NCI-H524 (cell line): ENCODE results near the gene MCRIP2.

ENCODE experiments used
- DNase-seq, 2 experiments: peaks; one replicate each; lab custom pipeline; 2025; lab: John Stamatoyannopoulos, UW

Gene MCRIP2

DNA sequence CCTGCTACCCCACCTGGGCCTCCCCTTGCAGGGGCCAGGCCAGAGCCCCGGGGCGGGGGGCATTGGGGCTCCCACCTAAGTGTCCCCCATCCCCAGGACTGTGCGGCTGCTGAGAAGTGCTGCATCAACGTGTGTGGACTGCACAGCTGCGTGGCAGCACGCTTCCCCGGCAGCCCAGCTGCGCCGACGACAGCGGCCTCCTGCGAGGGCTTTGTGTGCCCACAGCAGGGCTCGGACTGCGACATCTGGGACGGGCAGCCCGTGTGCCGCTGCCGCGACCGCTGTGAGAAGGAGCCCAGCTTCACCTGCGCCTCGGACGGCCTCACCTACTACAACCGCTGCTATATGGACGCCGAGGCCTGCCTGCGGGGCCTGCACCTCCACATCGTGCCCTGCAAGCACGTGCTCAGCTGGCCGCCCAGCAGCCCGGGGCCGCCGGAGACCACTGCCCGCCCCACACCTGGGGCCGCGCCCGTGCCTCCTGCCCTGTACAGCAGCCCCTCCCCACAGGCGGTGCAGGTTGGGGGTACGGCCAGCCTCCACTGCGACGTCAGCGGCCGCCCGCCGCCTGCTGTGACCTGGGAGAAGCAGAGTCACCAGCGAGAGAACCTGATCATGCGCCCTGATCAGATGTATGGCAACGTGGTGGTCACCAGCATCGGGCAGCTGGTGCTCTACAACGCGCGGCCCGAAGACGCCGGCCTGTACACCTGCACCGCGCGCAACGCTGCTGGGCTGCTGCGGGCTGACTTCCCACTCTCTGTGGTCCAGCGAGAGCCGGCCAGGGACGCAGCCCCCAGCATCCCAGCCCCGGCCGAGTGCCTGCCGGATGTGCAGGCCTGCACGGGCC, 8.9 kb upstream of the MCRIP2 start:
- no peak for DNase-seq

GRCh38 chr16:633336-634050, 8.1 kb upstream of the MCRIP2 start:
- DNase-seq, result no peak

- no peak for DNase-seq
Measured at GRCh38 chr16:634051-634670, 7.5 kb upstream of the MCRIP2 start.

DNA sequence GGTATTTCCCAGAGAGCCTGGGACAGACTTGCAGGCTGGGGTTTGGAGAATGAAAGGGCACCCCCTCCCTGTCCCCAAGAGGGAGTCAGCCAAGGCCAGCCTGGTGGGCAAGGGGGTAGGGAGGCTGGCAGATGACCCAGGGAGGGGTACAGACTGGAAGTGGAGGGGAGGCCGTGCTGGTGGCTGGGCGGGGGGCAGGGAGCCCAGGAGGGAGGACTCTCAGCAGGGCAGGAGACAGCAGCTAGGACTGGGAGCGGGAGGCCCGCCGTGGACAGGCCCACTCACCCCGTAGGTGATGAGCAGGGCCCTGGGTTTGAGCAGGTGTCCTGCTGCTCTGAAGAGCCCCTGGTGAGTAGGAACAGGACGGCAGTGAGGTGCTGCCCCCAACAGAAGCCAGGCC, 6.6 kb upstream of the MCRIP2 start:
- DNase-seq, result no peak

DNA sequence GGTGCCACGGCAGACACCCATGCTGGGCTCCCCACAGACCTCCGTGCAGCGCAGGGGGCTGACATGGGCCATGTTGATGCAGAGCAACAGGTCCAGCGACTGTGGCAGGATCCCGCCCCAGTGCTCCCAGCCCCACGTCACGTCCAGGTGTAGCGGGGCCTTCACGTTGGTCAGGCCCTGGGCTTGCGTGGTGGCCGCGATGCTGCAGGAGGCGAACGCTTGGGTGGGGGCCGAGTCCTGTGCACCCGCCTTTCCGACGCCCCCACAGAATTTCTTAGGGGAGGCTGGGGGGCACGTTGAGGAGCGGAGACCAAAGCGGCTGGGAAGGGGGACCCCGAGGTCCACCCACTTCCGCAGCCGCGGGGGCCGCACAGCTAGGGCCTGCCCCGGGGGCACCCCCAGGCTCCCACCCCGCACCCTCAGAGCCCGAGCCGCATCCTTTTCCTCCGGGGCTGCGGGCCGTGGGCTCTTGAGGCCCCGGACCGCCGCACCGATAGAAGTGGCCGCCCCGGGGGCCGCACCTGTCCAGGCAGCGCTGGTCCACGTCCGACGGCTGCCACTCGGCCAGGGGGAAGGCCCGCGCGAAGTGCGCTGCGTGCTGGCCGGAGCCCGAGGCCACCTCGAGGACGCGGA, 5.9 kb upstream of the MCRIP2 start:
- no peak for DNase-seq

- peak; percentile 96 to 97 for DNase-seq
Measured at GRCh38 chr16:636206-637080, 5.2 kb upstream of the MCRIP2 start, which contains the start of gene METTL26. METTL26 (minus strand) TSS chr16:636305; CDS start chr16:636290, 15 bp downstream.

DNA sequence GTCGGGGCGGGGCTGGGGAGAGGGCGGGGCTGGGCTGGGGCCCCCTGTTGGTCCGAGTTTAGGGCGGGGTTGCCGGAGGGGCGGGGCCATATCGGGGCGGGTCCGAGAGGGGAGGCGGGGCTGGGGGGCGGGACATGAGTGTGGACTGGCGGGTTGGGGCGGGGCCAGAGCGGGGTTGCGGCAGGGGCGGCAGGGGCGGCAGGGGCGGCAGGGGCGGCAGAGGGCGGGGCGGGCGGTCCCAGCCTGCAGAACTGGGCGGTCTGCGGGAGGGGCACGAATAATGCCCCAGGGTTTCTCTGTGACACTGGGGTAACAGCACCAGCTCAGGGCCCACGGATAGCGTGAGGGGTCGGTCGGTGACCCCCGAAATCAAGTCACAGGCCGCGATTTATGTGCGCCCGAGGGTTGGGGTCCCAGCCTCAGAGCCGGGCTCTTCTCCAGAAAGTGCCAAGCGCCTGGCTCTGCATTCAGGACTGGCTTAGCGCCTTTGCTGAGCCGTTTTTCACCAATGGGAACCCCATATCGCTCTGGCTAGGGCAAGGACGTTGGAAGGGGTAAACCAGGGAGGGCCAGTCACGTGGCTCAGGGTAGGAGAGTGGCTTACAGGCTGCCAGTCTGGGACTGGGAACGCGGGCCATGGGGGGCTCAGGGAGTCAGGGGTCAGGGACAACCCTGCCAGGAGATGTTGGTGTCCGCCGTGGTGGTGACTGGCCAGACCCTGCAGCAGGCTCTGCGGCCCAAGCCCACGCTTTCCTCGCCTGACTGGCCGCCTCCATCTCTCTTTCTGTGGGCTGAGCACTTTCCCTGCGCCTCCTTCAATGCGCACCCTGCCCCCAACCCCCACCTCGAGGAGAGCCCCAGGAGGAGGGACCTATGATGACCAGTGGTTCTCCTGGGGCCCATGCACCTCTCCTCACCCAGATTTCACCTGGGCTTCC, 4.3 kb upstream of the MCRIP2 start:
- peak; percentile 21 to 55 for DNase-seq

GRCh38 chr16:638034-638543, 3.5 kb upstream of the MCRIP2 start:
- no peak for DNase-seq

- DNase-seq, result no peak
Measured at GRCh38 chr16:638836-639235, 2.8 kb upstream of the MCRIP2 start.

- no peak for DNase-seq
Measured at GRCh38 chr16:640614-641013, 1.0 kb upstream of the MCRIP2 start.

DNA sequence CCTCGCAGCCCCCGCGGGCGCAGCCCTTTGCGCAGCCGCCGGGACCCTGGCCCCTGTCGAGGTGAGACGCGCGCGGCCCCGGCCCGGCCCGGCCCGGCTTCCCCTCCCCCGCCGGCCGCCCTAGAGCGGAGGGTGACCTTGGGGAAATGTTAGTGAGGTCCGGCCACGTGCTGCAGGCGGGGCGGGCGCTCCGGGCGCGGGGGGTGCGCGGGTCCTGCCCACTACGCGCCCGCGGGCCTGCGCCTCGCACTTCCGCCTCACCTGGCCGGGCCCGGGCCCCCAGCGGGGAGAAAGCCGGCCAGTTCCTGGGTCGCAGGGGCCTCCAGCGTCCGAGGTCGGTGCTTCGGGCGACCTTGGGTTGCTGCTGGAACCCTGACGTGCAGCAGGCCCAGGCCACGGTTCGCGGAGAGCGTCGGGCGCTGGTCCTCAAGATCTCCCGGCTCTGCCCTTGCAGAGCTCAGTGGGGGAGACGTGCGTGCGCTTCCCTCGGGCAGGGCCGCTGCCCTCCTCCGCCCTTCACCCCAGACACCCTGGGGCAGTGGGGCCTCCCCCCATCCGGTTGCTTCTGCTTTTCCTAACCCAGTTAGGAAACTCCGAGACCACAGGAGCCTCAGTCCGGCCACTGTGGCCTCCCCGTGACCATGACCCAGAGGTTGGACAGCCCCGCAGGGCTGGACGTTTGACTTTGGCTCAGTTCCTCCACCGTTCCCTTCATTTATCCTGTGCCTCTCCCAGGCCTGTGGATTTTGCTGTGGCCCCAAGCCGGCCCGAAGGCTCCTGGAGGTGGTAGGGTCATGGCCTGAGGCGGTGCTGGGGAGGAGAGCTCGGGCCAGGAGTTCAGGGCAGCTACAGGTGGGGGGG, 791 bp downstream of the MCRIP2 start:
- peak in 1 of 2 experiments; percentile 40 for DNase-seq

DNA sequence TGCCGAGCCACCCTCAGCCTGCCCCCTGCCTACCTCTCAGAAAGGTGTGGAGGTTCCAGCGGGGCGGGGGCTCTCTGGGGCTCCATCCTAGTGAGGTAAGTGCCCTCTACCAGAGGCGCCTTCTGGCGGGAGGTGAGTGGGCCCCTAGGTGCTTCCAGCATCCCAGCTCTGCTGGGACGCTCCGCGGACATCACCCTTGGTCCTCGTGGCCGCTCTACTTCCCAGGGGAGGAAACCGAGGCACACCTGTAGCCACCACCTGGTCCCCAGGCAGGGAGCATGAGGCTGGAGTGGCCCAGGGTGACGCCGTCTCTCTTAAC, 1.4 kb downstream of the MCRIP2 start:
- no peak for DNase-seq

GRCh38 chr16:644556-644955, 2.9 kb downstream of the MCRIP2 start:
- DNase-seq, result no peak

GRCh38 chr16:645852-646678, 4.4 kb downstream of the MCRIP2 start:
- no peak for DNase-seq

- DNase-seq, result no peak
Measured at GRCh38 chr16:646679-647172, 5.1 kb downstream of the MCRIP2 start.

DNA sequence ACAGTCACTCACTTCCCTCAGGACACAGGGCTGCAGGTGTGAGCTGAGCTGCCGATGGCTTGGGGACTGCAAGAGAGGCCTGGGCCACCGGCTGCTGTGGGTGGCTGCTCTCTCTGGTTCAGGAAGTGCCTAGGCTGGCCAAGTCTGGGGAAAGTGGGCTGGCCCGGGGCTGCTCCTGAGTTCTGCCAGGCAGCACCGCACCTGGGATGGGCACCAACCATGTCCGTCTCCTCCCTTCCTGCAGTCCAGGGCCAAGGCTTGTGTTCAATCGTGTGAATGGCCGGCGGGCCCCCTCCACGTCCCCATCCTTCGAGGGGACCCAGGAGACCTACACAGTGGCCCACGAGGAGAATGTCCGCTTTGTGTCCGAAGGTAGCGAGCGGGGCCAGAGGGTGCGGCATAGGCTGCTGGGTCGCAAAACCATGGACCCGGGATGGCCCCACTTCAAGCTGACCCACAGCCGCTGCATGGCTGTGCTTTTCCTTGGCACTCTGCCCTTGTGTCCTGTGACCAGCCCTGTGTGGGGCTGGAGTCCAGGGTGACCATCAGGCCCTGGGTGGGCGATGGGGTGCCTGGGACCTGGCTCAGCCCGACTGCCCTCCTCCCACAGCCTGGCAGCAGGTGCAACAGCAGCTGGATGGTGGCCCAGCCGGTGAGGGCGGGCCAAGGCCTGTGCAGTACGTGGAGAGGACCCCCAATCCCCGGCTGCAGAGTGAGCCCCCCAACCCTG, 5.7 kb downstream of the MCRIP2 start:
- DNase-seq, result no peak

DNA sequence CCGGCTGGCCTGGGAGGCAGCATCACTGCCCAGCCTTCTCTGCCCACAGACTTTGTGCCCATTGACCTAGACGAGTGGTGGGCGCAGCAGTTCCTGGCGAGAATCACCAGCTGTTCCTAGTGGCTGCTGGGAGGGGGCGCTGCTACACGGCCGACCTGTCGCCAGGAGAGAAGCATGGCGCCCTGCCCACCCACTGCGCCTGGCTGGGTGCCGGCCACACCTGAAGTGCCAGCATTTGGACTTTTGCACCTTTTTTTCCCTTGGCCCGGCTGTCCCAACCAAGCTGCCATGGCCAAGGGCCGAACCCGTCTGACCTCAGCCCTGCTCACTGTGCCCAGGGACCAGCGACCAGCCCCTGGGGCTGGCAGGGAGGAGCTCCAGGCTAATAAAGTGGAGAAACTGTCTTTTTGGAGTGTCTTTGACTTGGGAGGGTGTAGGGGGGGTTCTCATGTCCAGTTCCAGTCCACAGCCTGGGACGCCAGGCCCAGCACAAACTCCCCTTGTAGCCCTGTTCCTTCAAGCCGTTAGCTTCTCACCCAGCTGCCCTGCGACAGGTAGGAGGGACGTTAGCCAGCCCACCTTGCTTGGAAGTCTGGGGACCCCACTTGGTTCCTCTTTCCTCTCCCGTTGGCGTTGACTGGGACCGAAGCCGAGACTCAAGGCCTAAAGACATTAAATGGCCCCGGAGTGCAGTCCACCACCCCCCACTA, 6.6 kb downstream of the MCRIP2 start:
- peak; percentile 47 to 64 for DNase-seq
